ENCODE data around the gene RBM6. TPM values are rescaled to one million over a fixed set of nuclear protein-coding genes. Genes with fewer than 3 reads are reported as not detected.

RBM6 gene
- total RNA-seq, 2 experiments from 2014 or later, result 90.8 to 95.2 TPM

GRCh38 chr3:49910409-49911123 lies 29.4 kb upstream of the RBM6 start:
- Mint-ChIP-seq H3K4me1 (ENCODE audit: low read depth) (peaks cover 14% of the 10 kb centered on the region), H3K36me3 (ENCODE audit: low read depth) (peaks cover 6% of the 10 kb centered on the region), H3K27ac (no peak overlapping the region), H3K4me3 (no peak overlapping the region), H3K9me3 (no peaks in the 10 kb centered on the region), H3K27me3 (no peaks in the 10 kb centered on the region)
- CTCF ChIA-PET, result interaction anchor here (1.0 to 2.8 kb wide), 3 partner anchors 11 to 71 kb away, joined by 3 to 15 read pairs (median 3); no protein-coding TSS in a partner anchor
- POLR2A ChIA-PET, result no interaction called here
- ATAC-seq, result no peak
- DNase-seq, result no peak
- no peak for TF ChIP-seq CTCF (IDR thresholded peaks at IDR 0.05)
- intact Hi-C loops (cut with micrococcal nuclease), result no loop called here

DNA sequence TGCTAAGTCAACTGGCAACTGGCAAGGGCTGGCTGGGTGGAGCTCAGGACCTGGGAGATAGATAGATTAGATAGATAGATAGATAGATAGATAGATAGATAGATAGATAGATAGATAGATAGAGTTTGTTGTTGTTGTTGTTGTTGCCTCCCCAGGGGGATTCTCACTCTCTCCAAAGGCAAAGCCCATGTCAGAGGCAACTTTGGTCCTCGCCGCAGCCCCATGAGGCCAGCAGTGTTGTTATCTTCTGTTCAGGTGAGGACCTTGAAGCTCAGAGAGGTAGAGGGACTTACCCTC lies 28.9 kb upstream of the RBM6 start:
- ChIA-PET POLR2A (no interaction called here), CTCF (interaction anchor here (1.0 to 1.2 kb wide), 2 partner anchors 12 to 72 kb away, joined by 3 read pairs; no protein-coding TSS in a partner anchor)
- Mint-ChIP-seq H3K27me3 (no peaks in the 10 kb centered on the region), H3K27ac (no peak overlapping the region), H3K36me3 (ENCODE audit: low read depth) (peaks cover 7% of the 10 kb centered on the region), H3K9me3 (no peaks in the 10 kb centered on the region), H3K4me1 (ENCODE audit: low read depth) (peaks cover 10% of the 10 kb centered on the region), H3K4me3 (no peak overlapping the region)
- no peak for TF ChIP-seq CTCF (IDR thresholded peaks at IDR 0.05)
- intact Hi-C loops (cut with micrococcal nuclease), result no loop called here
- no peak for ATAC-seq
- no peak for DNase-seq

DNA sequence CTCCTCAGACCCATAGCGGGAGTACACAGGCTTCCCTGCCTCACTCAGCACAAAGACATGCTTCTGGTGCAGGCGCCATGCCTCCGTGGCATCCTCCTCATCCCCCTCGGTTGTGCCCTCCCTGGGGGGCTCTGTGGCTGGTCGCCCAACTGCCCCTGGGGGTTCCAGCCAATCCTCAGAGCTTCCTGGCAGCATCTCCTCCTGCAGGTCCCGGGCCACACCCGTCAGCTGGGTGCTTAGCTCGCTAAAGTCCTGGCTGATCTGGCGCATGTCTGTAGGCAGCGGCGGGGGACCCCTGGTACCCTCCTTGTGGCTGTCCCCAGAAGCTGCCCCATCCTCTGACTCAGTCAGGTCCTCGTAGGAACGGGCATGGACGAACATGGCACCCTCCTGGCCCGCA lies 28.3 kb upstream of the RBM6 start:
- ATAC-seq (no peak), DNase-seq (no peak)
- Mint-ChIP-seq H3K27me3 (no peaks in the 10 kb centered on the region), H3K27ac (no peak overlapping the region), H3K9me3 (no peaks in the 10 kb centered on the region), H3K4me3 (no peak overlapping the region), H3K36me3 (ENCODE audit: low read depth) (peaks cover 7% of the 10 kb centered on the region), H3K4me1 (ENCODE audit: low read depth) (peaks cover 5% of the 10 kb centered on the region)
- TF ChIP-seq CTCF (IDR thresholded peaks at IDR 0.05), result no peak
- POLR2A ChIA-PET, result interaction anchor here (0.9 kb wide), 1 partner anchor 18 kb away, joined by 4 read pairs; the partner anchor contains the start of gene MON1A
- intact Hi-C loops (cut with micrococcal nuclease), result no loop called here
- CTCF ChIA-PET, result interaction anchor here (1.2 to 1.4 kb wide), 2 partner anchors 12 to 73 kb away, joined by 3 read pairs; no protein-coding TSS in a partner anchor

DNA sequence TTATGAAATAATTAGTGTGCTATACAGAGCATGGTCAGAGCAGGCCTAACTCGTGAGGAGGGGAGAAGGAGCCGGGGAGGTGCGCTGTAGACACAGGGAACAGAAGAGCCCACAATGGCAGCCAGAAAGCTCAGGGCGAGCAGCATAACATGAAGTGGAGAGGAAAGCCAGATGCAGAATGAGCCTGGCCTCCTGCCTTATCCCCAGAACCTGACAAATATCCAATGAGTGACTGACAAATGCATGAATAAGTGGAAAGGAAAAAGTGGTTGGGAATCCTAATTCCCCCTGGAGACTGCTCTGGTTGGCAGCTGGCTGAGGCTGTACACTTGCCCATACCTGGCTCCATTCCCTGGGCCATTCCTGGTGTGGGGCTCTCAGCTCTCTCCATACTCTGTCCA lies 27.1 kb upstream of the RBM6 start:
- DNase-seq, result no peak
- no peak for ATAC-seq
- Mint-ChIP-seq H3K27me3 (no peaks in the 10 kb centered on the region), H3K27ac (no peak overlapping the region), H3K4me1 (ENCODE audit: low read depth) (peaks cover 2% of the 10 kb centered on the region), H3K9me3 (no peaks in the 10 kb centered on the region), H3K36me3 (ENCODE audit: low read depth) (peaks cover 7% of the 10 kb centered on the region), H3K4me3 (no peak overlapping the region)
- ChIA-PET POLR2A (no interaction called here), CTCF (interaction anchor here (1.4 kb wide), 1 partner anchor 74 kb away, joined by 3 read pairs; no protein-coding TSS in a partner anchor)
- intact Hi-C loops (cut with micrococcal nuclease), result no loop called here
- no peak for TF ChIP-seq CTCF (IDR thresholded peaks at IDR 0.05)

- TF ChIP-seq CTCF (IDR thresholded peaks at IDR 0.05), result no peak
- no peak overlapping the region for H3K27ac Mint-ChIP-seq
- peaks cover 7% of the 10 kb centered on the region for H3K36me3 Mint-ChIP-seq (ENCODE audit: low read depth)
- intact Hi-C loops (cut with micrococcal nuclease), result no loop called here
- H3K9me3 Mint-ChIP-seq, result no peaks in the 10 kb centered on the region
- H3K4me1 Mint-ChIP-seq (ENCODE audit: low read depth), result peaks cover 2% of the 10 kb centered on the region
- no peak for ATAC-seq
- no peak overlapping the region for H3K4me3 Mint-ChIP-seq
- no peak for DNase-seq
- ChIA-PET POLR2A (no interaction called here), CTCF (interaction anchor here (1.1 kb wide), 1 partner anchor 48 kb away, joined by 3 read pairs; no protein-coding TSS in a partner anchor)
- no peaks in the 10 kb centered on the region for H3K27me3 Mint-ChIP-seq
Observed at GRCh38 chr3:49914906-49915305, 25.0 kb upstream of the RBM6 start.
